AG10803 (cell line): ENCODE results near the gene ARHGAP26.

ENCODE experiments used
- DNase-seq: peaks from one replicate; pipeline ENCODE4 v3.0.0; 2010; ENCODE audit warnings: low read depth
- H3K4me3 ChIP-seq: 2 replicates; pipeline ENCODE4 v1.5.1; 2011; ENCODE audit warnings: mild to moderate bottlenecking, low read length, control low read depth
- CTCF ChIP-seq: conservative IDR thresholded peaks from 2 replicates; pipeline ENCODE4 v1.5.1; 2011; ENCODE audit warnings: mild to moderate bottlenecking, low read length, control low read depth, inconsistent platforms

The ARHGAP26 gene

GRCh38 chr5:143215690-143216089, 445.5 kb downstream of the ARHGAP26 start:
- no peak for TF ChIP-seq CTCF
- no peak overlapping the region for H3K4me3 ChIP-seq
- DNase-seq, result no peak

GRCh38 chr5:143216211-143216610, 446.0 kb downstream of the ARHGAP26 start:
- no peak for DNase-seq
- no peak for TF ChIP-seq CTCF
- no peak overlapping the region for H3K4me3 ChIP-seq

- DNase-seq, result peak; percentile 60
- H3K4me3 ChIP-seq, result no peak overlapping the region
- TF ChIP-seq CTCF, result no peak
Measured at GRCh38 chr5:143217065-143217803, 447.1 kb downstream of the ARHGAP26 start.

- no peak for TF ChIP-seq CTCF
- no peak for DNase-seq
- no peak overlapping the region for H3K4me3 ChIP-seq
Measured at GRCh38 chr5:143217804-143218160, 447.6 kb downstream of the ARHGAP26 start.

- DNase-seq, result no peak
- no peak overlapping the region for H3K4me3 ChIP-seq
- no peak for TF ChIP-seq CTCF
Measured at GRCh38 chr5:143218517-143219170, 448.5 kb downstream of the ARHGAP26 start.

GRCh38 chr5:143219696-143220095, 449.5 kb downstream of the ARHGAP26 start:
- H3K4me3 ChIP-seq, result no peak overlapping the region
- DNase-seq, result peak; percentile 46
- TF ChIP-seq CTCF, result no peak

- TF ChIP-seq CTCF, result no peak
- H3K4me3 ChIP-seq, result no peak overlapping the region
- DNase-seq, result no peak
Measured at GRCh38 chr5:143220748-143221251, 450.6 kb downstream of the ARHGAP26 start.
